WTC11 (cell line): ENCODE data around the gene SCD5. TPM values are rescaled to one million over a fixed set of nuclear protein-coding genes. Genes with fewer than 3 reads are reported as not detected.

Experiments
- ATAC-seq: fragments of 200-7000 bp; cut with Tn5 transposase; 2 replicates; pipeline ENCODE4 v1.10.0; 2021; ENCODE audit warnings: mild to moderate bottlenecking, moderate library complexity
- CTCF ChIA-PET: fragments of 300-600 bp; sonication (Branson Sonifier 250); formaldehyde crosslinking; loops from one replicate; lab custom pipeline; 2021; ENCODE audit warnings: antibody characterized with exemption; lab: Charles Lee
- POLR2A ChIA-PET: fragments of 350-600 bp; sonication (Branson Sonifier 250); formaldehyde crosslinking; loops from one replicate; lab custom pipeline; 2021; ENCODE audit warnings: antibody characterized with exemption; lab: Charles Lee
- DNase-seq: peaks from one replicate; pipeline ENCODE4 v3.0.0; 2021; ENCODE audit warnings: low spot score
- H3K27ac Mint-ChIP-seq: 2 replicates; pipeline ENCODE4 v1.8.0; 2021; ENCODE audit warnings: mixed read lengths
- H3K27me3 Mint-ChIP-seq: 2 replicates; pipeline ENCODE4 v1.8.0; 2021; ENCODE audit warnings: low read depth, mild to moderate bottlenecking, moderate library complexity, mixed read lengths
- H3K36me3 Mint-ChIP-seq: 2 replicates; pipeline ENCODE4 v1.8.0; 2021; ENCODE audit warnings: mixed read lengths
- H3K4me1 Mint-ChIP-seq: 2 replicates; pipeline ENCODE4 v1.8.0; 2022; ENCODE audit warnings: mixed read lengths
- H3K4me3 Mint-ChIP-seq: 2 replicates; pipeline ENCODE4 v1.8.0; 2021; ENCODE audit warnings: mild to moderate bottlenecking, moderate library complexity, mixed read lengths
- H3K9me3 Mint-ChIP-seq: 2 replicates; pipeline ENCODE4 v1.8.0; 2021; ENCODE audit warnings: mixed read lengths
- ATF1 ChIP-seq: sonication (generic); formaldehyde crosslinking; IDR thresholded peaks from 2 replicates; pipeline ENCODE4 v1.8.1; 2023; ENCODE audit warnings: mild to moderate bottlenecking, moderate library complexity, missing genetic modification reagents
- ELF4 ChIP-seq: sonication (generic); formaldehyde crosslinking; IDR thresholded peaks from 2 replicates; pipeline ENCODE4 v1.8.1; 2022; ENCODE audit warnings: low read depth, mild to moderate bottlenecking, moderate library complexity, missing genetic modification reagents
- ESRRA ChIP-seq: sonication (generic); formaldehyde crosslinking; IDR thresholded peaks from 2 replicates; pipeline ENCODE4 v1.8.1; 2022; ENCODE audit warnings: mild to moderate bottlenecking, missing genetic modification reagents, borderline replicate concordance
- GABPB1 ChIP-seq: sonication (generic); formaldehyde crosslinking; IDR thresholded peaks from 2 replicates; pipeline ENCODE4 v1.8.1; 2023; ENCODE audit warnings: mild to moderate bottlenecking, missing genetic modification reagents
- JAZF1 ChIP-seq: fragments of 250-450 bp; sonication (Bioruptor Pico); IDR thresholded peaks from 2 replicates; pipeline ENCODE4 v1.9.0; 2021; ENCODE audit warnings: moderate library complexity, mild to moderate bottlenecking, inconsistent platforms
- KAT7 ChIP-seq: sonication (generic); formaldehyde crosslinking; IDR thresholded peaks from 2 replicates; pipeline ENCODE4 v1.8.1; 2023; ENCODE audit warnings: missing genetic modification reagents, mild to moderate bottlenecking, borderline replicate concordance
- PRRX2 ChIP-seq: fragments of 250-450 bp; sonication (Bioruptor Pico); IDR thresholded peaks from 2 replicates; pipeline ENCODE4 v1.8.0; 2021; ENCODE audit warnings: mild to moderate bottlenecking
- RORB ChIP-seq: fragments of 250-450 bp; sonication (Bioruptor Pico); IDR thresholded peaks from 2 replicates; pipeline ENCODE4 v1.9.0; 2021; ENCODE audit warnings: mild to moderate bottlenecking
- TEAD1 ChIP-seq: sonication (generic); formaldehyde crosslinking; IDR thresholded peaks from 2 replicates; pipeline ENCODE4 v1.8.0; 2022; ENCODE audit warnings: mild to moderate bottlenecking, missing genetic modification reagents
- TP53 ChIP-seq: sonication (generic); formaldehyde crosslinking; IDR thresholded peaks from 2 replicates; pipeline ENCODE4 v1.8.1; 2023; ENCODE audit warnings: mild to moderate bottlenecking, missing genetic modification reagents
- ZNF121 ChIP-seq: sonication (generic); formaldehyde crosslinking; IDR thresholded peaks from 2 replicates; pipeline ENCODE4 v1.8.0; 2023; ENCODE audit warnings: missing genetic modification reagents
- ZNF219 ChIP-seq: sonication (generic); formaldehyde crosslinking; IDR thresholded peaks from 2 replicates; pipeline ENCODE4 v1.8.0; 2023; ENCODE audit warnings: missing genetic modification reagents, mild to moderate bottlenecking, borderline replicate concordance
- ZNF396 ChIP-seq: fragments of 250-450 bp; sonication (Bioruptor Pico); IDR thresholded peaks from 2 replicates; pipeline ENCODE4 v1.8.0; 2021; ENCODE audit warnings: mild to moderate bottlenecking, moderate library complexity, borderline replicate concordance
- total RNA-seq: library from RNA; stranded (reverse); gene quantifications from 3 replicates; pipeline ENCODE4 v1.2.3, GENCODE V29; 2021
- TF ChIP-seq, protein P1 (sequence below): sonication (generic); formaldehyde crosslinking; IDR thresholded peaks from 2 replicates; pipeline ENCODE4 v1.8.0; 2022; ENCODE audit warnings: missing genetic modification reagents
- TF ChIP-seq, protein P2 (sequence below): sonication (generic); formaldehyde crosslinking; IDR thresholded peaks from 2 replicates; pipeline ENCODE4 v1.8.0; 2022; ENCODE audit warnings: mild to moderate bottlenecking, missing genetic modification reagents
- TF ChIP-seq, protein P3 (sequence below): sonication (generic); formaldehyde crosslinking; IDR thresholded peaks from 2 replicates; pipeline ENCODE4 v1.8.0; 2022; ENCODE audit warnings: mild to moderate bottlenecking, missing genetic modification reagents
- TF ChIP-seq, protein P4 (sequence below): fragments of 200-600 bp; IDR thresholded peaks from 2 replicates; pipeline ENCODE4 v1.8.0; 2022; ENCODE audit warnings: antibody characterized with exemption
- TF ChIP-seq, protein P5 (sequence below): sonication (generic); formaldehyde crosslinking; IDR thresholded peaks from 2 replicates; pipeline ENCODE4 v1.8.1; 2023; ENCODE audit warnings: mild to moderate bottlenecking, moderate library complexity, missing genetic modification reagents
- TF ChIP-seq, protein P6 (sequence below): sonication (generic); formaldehyde crosslinking; IDR thresholded peaks from 2 replicates; pipeline ENCODE4 v1.8.1; 2022; ENCODE audit warnings: mild to moderate bottlenecking, missing genetic modification reagents, moderate library complexity, borderline replicate concordance

Gene SCD5
- total RNA-seq, 1 experiment from 2014 or later, result 6.3 TPM

DNA sequence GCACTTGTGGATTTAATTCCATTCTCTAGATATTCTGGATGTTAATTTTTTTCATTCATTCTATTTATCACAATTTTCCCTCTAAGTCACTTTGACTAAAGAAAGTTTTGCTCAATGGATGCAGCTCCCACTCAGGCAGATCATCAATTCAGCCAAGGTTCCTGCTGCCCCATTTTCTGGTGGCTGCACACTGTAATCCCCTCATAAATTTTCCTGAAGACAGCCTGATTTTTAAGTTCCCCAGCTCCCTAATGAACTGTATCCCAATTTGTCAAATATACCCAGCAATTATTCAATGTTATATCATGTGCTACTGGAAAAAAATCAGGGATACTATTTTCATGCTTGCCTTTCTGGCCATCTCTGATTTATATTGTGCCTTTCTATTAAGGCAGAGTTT lies 61.2 kb downstream of the SCD5 start:
- no peaks in the 10 kb centered on the region for H3K27me3 Mint-ChIP-seq
- TF ChIP-seq, protein P1, sequence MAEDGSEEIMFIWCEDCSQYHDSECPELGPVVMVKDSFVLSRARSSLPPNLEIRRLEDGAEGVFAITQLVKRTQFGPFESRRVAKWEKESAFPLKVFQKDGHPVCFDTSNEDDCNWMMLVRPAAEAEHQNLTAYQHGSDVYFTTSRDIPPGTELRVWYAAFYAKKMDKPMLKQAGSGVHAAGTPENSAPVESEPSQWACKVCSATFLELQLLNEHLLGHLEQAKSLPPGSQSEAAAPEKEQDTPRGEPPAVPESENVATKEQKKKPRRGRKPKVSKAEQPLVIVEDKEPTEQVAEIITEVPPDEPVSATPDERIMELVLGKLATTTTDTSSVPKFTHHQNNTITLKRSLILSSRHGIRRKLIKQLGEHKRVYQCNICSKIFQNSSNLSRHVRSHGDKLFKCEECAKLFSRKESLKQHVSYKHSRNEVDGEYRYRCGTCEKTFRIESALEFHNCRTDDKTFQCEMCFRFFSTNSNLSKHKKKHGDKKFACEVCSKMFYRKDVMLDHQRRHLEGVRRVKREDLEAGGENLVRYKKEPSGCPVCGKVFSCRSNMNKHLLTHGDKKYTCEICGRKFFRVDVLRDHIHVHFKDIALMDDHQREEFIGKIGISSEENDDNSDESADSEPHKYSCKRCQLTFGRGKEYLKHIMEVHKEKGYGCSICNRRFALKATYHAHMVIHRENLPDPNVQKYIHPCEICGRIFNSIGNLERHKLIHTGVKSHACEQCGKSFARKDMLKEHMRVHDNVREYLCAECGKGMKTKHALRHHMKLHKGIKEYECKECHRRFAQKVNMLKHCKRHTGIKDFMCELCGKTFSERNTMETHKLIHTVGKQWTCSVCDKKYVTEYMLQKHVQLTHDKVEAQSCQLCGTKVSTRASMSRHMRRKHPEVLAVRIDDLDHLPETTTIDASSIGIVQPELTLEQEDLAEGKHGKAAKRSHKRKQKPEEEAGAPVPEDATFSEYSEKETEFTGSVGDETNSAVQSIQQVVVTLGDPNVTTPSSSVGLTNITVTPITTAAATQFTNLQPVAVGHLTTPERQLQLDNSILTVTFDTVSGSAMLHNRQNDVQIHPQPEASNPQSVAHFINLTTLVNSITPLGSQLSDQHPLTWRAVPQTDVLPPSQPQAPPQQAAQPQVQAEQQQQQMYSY (CRISPR knock-in tag), result no peak
- TF ChIP-seq, protein P2, sequence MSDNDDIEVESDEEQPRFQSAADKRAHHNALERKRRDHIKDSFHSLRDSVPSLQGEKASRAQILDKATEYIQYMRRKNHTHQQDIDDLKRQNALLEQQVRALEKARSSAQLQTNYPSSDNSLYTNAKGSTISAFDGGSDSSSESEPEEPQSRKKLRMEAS (CRISPR knock-in tag), result no peak
- TF ChIP-seq TP53 (CRISPR knock-in tag) (no peak), GABPB1 (CRISPR knock-in tag) (no peak), ZNF121 (CRISPR knock-in tag) (no peak), RORB (CRISPR knock-in tag) (no peak), ZNF219 (CRISPR knock-in tag) (no peak), ELF4 (no peak), JAZF1 (CRISPR knock-in tag) (no peak), PRRX2 (CRISPR knock-in tag) (no peak), ZNF396 (no peak), TEAD1 (CRISPR knock-in tag) (no peak), ATF1 (CRISPR knock-in tag) (no peak), ESRRA (CRISPR knock-in tag) (no peak), KAT7 (no peak)
- TF ChIP-seq, protein P3, sequence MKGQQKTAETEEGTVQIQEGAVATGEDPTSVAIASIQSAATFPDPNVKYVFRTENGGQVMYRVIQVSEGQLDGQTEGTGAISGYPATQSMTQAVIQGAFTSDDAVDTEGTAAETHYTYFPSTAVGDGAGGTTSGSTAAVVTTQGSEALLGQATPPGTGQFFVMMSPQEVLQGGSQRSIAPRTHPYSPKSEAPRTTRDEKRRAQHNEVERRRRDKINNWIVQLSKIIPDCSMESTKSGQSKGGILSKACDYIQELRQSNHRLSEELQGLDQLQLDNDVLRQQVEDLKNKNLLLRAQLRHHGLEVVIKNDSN (CRISPR knock-in tag), result no peak
- TF ChIP-seq, protein P4, sequence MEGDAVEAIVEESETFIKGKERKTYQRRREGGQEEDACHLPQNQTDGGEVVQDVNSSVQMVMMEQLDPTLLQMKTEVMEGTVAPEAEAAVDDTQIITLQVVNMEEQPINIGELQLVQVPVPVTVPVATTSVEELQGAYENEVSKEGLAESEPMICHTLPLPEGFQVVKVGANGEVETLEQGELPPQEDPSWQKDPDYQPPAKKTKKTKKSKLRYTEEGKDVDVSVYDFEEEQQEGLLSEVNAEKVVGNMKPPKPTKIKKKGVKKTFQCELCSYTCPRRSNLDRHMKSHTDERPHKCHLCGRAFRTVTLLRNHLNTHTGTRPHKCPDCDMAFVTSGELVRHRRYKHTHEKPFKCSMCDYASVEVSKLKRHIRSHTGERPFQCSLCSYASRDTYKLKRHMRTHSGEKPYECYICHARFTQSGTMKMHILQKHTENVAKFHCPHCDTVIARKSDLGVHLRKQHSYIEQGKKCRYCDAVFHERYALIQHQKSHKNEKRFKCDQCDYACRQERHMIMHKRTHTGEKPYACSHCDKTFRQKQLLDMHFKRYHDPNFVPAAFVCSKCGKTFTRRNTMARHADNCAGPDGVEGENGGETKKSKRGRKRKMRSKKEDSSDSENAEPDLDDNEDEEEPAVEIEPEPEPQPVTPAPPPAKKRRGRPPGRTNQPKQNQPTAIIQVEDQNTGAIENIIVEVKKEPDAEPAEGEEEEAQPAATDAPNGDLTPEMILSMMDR, result no peak
- TF ChIP-seq, protein P5, sequence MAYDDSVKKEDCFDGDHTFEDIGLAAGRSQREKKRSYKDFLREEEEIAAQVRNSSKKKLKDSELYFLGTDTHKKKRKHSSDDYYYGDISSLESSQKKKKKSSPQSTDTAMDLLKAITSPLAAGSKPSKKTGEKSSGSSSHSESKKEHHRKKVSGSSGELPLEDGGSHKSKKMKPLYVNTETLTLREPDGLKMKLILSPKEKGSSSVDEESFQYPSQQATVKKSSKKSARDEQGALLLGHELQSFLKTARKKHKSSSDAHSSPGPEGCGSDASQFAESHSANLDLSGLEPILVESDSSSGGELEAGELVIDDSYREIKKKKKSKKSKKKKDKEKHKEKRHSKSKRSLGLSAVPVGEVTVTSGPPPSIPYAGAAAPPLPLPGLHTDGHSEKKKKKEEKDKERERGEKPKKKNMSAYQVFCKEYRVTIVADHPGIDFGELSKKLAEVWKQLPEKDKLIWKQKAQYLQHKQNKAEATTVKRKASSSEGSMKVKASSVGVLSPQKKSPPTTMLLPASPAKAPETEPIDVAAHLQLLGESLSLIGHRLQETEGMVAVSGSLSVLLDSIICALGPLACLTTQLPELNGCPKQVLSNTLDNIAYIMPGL (CRISPR knock-in tag), result no peak
- TF ChIP-seq, protein P6, sequence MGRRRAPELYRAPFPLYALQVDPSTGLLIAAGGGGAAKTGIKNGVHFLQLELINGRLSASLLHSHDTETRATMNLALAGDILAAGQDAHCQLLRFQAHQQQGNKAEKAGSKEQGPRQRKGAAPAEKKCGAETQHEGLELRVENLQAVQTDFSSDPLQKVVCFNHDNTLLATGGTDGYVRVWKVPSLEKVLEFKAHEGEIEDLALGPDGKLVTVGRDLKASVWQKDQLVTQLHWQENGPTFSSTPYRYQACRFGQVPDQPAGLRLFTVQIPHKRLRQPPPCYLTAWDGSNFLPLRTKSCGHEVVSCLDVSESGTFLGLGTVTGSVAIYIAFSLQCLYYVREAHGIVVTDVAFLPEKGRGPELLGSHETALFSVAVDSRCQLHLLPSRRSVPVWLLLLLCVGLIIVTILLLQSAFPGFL (CRISPR knock-in tag), result no peak
- H3K4me3 Mint-ChIP-seq, result no peak overlapping the region
- peaks cover 5% of the 10 kb centered on the region; the same call in 1 of the 2 replicates for H3K4me1 Mint-ChIP-seq
- H3K27ac Mint-ChIP-seq, result no peak overlapping the region
- POLR2A ChIA-PET, result no interaction called here
- H3K9me3 Mint-ChIP-seq, result no peaks in the 10 kb centered on the region
- DNase-seq (no peak), ATAC-seq (no peak)
- CTCF ChIA-PET, result interaction anchor here (0.6 to 6.5 kb wide), 3 partner anchors 16 to 275 kb away, joined by 3 to 49 read pairs (median 5); no protein-coding TSS in a partner anchor
- H3K36me3 Mint-ChIP-seq, result no peaks in the 10 kb centered on the region
